BE2C (cell line): ENCODE data around the gene PHF14.
"Not testable (repeated sequence)": the region's sequence is repeated elsewhere in the genome, so short reads cannot be mapped to it uniquely, and the experiment has no call there.

Experiments
- DNase-seq: peaks from one replicate; pipeline ENCODE4 v3.0.0-alpha.2; 2020
- H3K27me3 ChIP-seq: fragments of 250-450 bp; sonication (Bioruptor Pico); 2 replicates; pipeline ENCODE4 v1.5.1; 2020; ENCODE audit warnings: mild to moderate bottlenecking
- H3K36me3 ChIP-seq: fragments of 250-450 bp; sonication (Bioruptor Pico); 2 replicates; pipeline ENCODE4 v1.5.1; 2020; ENCODE audit warnings: mild to moderate bottlenecking
- H3K4me1 ChIP-seq: fragments of 250-450 bp; sonication (Bioruptor Pico); 2 replicates; pipeline ENCODE4 v1.5.1; 2020
- H3K4me3 ChIP-seq: 2 replicates; pipeline ENCODE4 v1.5.1; 2011; ENCODE audit warnings: low read depth, low read length
- H3K9me3 ChIP-seq: fragments of 250-450 bp; sonication (Bioruptor Pico); 2 replicates; pipeline ENCODE4 v1.5.1; 2020
- CTCF ChIP-seq: IDR thresholded peaks from 2 replicates; pipeline ENCODE4 v1.5.1; 2012; ENCODE audit warnings: mild to moderate bottlenecking, low read depth, low read length

The PHF14 gene

GRCh38 chr7:10956528-10956927 is 17.1 kb upstream of the PHF14 start:
- no peaks in the 10 kb centered on the region for H3K9me3 ChIP-seq
- H3K27me3 ChIP-seq = no peaks in the 10 kb centered on the region
- H3K36me3 ChIP-seq = no peaks in the 10 kb centered on the region
- no peak for DNase-seq
- H3K4me3 ChIP-seq = no peak overlapping the region
- H3K4me1 ChIP-seq = no peaks in the 10 kb centered on the region
- no peak for TF ChIP-seq CTCF

GRCh38 chr7:10960242-10960641 is 13.4 kb upstream of the PHF14 start:
- H3K27me3 ChIP-seq, DNase-seq, H3K4me1 ChIP-seq, H3K9me3 ChIP-seq, H3K36me3 ChIP-seq, H3K4me3 ChIP-seq: not testable (repeated sequence)

- not testable (repeated sequence) for H3K36me3 ChIP-seq, H3K4me3 ChIP-seq, H3K4me1 ChIP-seq, DNase-seq, H3K27me3 ChIP-seq, H3K9me3 ChIP-seq
These were observed 8.7 kb upstream of the PHF14 start for GRCh38 chr7:10965016-10965415.

GRCh38 chr7:10972174-10972573 is 1.5 kb upstream of the PHF14 start:
- DNase-seq = no peak
- no peak overlapping the region for H3K4me3 ChIP-seq
- no peaks in the 10 kb centered on the region for H3K27me3 ChIP-seq
- no peaks in the 10 kb centered on the region for H3K9me3 ChIP-seq
- peaks cover 4% of the 10 kb centered on the region; the same call in 1 of the 2 replicates for H3K4me1 ChIP-seq
- TF ChIP-seq CTCF = no peak
- peaks cover 18% of the 10 kb centered on the region for H3K36me3 ChIP-seq

GRCh38 chr7:10973942-10974911 is 555 bp downstream of the PHF14 start:
- no peak for TF ChIP-seq CTCF
- H3K4me1 ChIP-seq = peaks cover 4% of the 10 kb centered on the region; the same call in 1 of the 2 replicates
- H3K4me3 ChIP-seq = peak overlapping the region; percentile 91
- peak; percentile 47 for DNase-seq
- H3K36me3 ChIP-seq = peaks cover 26% of the 10 kb centered on the region
- H3K27me3 ChIP-seq = no peaks in the 10 kb centered on the region
- no peaks in the 10 kb centered on the region for H3K9me3 ChIP-seq

GRCh38 chr7:10977113-10977512 is 3.4 kb downstream of the PHF14 start:
- TF ChIP-seq CTCF = no peak
- Histone ChIP-seq H3K36me3 (peaks cover 43% of the 10 kb centered on the region), H3K4me1 (peaks cover 4% of the 10 kb centered on the region; the same call in 1 of the 2 replicates), H3K9me3 (no peaks in the 10 kb centered on the region), H3K4me3 (no peak overlapping the region), H3K27me3 (no peaks in the 10 kb centered on the region)
- DNase-seq = no peak

- Histone ChIP-seq H3K4me3 (no peak overlapping the region), H3K27me3 (no peaks in the 10 kb centered on the region), H3K9me3 (no peaks in the 10 kb centered on the region), H3K36me3 (peaks cover 59% of the 10 kb centered on the region), H3K4me1 (peaks cover 4% of the 10 kb centered on the region; the same call in 1 of the 2 replicates)
- no peak for TF ChIP-seq CTCF
- DNase-seq = no peak
These were observed 7.6 kb downstream of the PHF14 start for GRCh38 chr7:10981317-10981716.

- H3K36me3 ChIP-seq = peaks cover 64% of the 10 kb centered on the region
- not testable (repeated sequence) for DNase-seq
These were observed 17.1 kb downstream of the PHF14 start for GRCh38 chr7:10990748-10991147.

GRCh38 chr7:10995482-10996166 is 22.0 kb downstream of the PHF14 start:
- not testable (repeated sequence) for DNase-seq, H3K9me3 ChIP-seq, H3K4me1 ChIP-seq, H3K27me3 ChIP-seq, H3K4me3 ChIP-seq
- peaks cover 75% of the 10 kb centered on the region for H3K36me3 ChIP-seq

More at GRCh38 chr7:10990748-10991147, 17.1 kb downstream of the PHF14 start:
- not testable (repeated sequence) for H3K27me3 ChIP-seq, H3K9me3 ChIP-seq, H3K4me3 ChIP-seq, H3K4me1 ChIP-seq
